ENCODE measurements around the gene MAP7D1. TPM values are rescaled to one million over a fixed set of nuclear protein-coding genes. Genes with fewer than 3 reads are reported as not detected.

The MAP7D1 gene
- total RNA-seq, 1 experiment from 2014 or later = 236 TPM

DNA sequence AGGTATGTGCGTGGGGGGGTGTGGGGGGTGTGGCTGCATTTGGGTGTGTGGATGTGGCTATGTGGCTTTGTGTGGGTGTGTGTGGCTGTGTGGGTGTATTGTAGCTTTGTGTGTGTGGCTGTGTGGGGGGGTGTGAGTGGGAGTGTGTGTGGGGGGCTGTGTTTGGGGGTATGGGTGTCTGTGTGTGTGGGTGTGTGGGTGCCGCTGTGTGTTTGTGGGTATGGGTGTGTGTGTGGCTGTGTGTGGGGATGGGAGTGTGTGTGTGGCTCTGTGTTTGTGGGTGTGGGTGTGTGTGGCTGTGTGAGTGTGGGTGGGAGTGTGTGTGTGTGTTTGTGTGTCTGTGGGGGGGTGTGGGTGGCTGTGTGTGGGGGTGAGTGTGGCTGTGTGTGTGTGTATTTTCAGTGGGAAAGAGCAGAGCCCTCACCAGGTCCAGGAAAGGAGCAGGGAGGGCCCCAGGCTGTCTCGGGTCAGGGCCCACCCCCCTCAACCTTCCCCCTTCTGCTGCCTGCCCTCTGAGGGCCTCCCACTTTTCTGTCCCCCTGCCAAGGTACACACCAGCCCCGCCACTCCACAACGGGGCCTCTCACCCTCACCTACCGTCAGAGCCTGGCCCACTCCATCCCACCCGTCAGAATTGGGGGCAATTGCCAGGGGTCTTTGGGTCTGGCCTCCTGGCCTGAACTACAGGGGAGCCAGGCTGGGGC, 29.0 kb upstream of the MAP7D1 start:
- DNase-seq (ENCODE audit: low read depth) = no peak

DNA sequence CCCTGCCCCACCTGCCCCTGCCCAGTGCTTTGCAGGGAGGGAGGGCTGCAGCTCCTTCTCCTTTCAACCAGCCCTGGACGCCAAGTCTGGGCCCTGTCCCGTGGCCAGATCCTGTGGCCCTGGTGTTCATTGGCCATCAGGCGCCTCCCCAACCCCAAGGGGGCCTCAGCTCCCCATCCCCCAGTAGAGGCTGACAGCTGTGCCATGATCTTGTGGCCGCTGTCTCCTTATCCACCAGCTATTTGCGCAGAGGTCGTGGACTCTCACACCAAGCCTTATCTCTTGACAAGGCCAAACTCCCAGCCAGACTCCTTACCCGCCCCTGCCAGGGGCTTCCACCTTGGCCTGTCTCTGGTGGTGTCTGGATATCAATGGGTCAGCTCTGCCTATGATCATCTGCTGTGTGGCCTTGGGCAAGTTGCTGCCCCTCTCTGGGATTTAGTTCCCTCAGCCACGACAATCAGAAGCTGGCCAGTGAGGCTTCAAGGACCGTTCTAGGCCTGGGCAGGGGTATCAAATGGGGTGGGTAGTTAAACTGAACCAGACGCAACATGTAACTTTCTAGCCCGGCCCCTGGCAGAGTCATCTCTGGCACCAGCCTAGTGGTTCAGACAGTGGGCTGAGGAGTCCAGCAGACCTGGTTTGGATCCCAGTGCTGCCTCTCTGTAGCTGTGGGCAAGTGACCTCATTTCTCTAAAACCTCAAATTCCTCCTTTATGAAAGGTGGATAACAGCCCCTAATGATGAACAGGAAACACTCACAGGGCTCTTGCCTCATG, 27.6 kb upstream of the MAP7D1 start:
- peak; percentile 89 for DNase-seq (ENCODE audit: low read depth)

DNA sequence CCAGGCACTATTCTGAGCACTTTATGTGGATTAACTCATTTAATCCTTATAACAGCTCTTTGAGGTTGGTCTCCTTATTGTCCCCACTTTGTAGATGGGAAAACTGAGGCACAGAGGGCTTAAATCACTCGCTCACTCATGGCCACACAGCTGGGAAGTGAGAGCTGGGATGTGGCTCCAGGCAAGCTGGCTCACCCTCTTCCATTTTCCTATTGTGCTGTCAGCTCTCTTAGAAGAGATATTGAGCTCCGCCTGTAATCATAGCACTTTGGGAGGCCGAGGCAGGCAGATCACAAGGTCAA, 27.1 kb upstream of the MAP7D1 start:
- DNase-seq (ENCODE audit: low read depth) = no peak

DNA sequence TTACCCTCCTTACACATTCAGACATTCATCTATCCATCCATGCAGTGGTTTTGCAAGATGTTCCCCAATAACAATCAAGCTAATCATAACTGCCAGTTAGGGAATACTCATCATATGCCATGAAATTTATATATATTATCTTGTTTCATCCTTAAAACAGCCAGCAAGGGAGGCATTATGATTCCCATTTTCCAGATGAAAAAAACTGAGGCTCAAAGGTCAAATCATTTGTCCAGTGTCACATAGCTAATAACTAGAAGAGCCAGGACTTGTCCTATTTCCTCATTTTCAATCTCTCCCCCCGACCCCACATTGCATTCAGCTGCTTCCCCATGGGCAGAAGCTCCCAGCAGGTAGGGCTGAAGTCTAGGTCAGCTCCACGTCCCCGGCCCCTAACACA, 23.9 kb upstream of the MAP7D1 start:
- no peak for DNase-seq (ENCODE audit: low read depth)

DNA sequence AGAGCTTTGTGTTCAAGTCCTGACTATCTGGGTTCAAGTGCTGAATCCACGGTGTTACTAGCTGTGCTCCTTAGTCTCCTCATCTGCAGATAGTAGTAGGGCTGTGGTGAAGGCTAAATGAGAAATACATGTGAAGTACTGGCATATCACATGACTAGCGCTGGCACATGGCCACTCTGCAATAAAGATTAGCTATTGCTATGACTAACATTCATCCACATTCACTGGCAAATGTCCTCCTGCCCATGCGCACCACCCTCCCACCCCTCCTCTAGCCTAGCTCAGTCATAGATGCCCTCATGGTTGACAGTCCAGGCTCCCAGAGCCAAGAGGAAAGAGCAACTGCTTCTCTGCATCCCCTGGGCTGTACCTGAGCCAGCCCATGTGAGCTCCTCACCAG, 22.5 kb upstream of the MAP7D1 start:
- peak; percentile 97 for DNase-seq (ENCODE audit: low read depth)

DNA sequence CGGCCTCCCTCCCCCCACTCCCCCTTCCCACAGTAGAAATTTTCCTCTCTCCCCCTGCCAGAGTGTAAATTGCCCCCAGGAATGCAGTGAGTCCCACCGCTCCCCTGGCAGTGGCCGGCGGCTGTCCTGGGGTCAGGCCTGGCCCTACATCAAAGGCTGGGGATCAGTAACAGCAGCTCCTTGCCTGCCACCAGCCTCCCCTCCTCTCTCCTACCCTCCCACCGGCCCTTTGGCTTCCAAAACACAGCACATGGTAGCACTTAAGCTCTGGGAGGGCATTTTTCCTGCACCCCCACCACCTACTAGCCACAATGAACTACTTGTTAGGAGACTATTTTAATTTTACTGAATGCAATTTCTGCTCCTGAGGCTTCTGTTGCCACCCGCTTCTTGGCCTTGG, 21.9 kb upstream of the MAP7D1 start:
- no peak for DNase-seq (ENCODE audit: low read depth)

DNA sequence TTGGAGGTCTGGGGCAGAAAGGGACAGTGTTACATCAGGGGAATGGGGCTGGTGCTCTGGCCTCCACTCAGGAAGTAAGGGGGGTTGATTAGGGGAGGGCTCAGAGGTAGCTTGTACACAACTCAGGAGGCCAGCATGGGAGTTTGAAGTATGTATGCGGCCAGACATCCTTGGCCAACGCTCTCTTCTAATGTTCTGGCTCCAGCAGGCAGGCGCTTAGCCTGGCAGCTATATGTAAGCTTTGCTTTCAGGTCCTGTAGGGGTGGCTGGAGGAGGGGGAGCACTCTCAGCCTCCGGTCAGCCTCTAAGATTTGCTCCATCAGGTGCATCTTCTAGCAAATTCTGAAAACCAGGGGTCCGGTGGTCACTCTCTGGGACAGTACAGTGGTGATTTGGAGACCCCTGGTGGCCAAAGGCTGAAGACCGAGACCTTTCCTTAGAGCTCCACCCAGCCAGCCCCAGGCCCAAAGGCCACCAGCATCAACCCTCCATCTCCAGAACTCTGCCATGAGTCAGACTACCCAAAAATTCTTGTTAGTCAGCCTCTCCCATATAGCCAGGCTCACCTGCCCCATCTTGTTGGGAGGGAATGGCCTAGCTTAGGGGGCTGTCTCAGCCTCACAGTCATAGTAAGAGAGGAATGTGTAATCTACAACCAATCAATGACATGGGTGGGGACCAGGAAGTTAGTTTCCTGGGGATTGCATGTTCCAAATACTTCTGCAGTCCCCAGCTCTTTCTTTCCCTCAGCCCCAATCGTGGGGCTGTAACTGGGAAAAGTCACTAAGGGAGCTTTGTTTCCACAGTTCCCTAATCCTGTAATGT, 21.2 kb upstream of the MAP7D1 start:
- DNase-seq (ENCODE audit: low read depth) = peak; percentile 75

DNA sequence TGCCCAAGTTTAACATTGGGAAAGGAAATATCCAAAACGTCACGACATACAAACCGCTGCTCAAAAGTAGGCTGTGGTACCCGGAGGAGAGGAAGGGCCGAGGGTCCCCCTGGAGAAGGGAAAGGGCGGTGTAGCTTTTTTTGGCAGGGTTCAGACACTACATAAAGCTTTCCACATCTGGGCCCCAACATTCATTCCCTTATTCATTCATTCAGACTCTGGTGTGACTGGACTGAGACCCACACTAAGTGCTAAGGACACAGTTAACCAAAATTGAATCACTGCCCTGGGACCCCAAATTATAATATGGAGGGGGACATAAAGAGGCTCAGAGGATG, 20.7 kb upstream of the MAP7D1 start:
- DNase-seq (ENCODE audit: low read depth) = no peak

DNA sequence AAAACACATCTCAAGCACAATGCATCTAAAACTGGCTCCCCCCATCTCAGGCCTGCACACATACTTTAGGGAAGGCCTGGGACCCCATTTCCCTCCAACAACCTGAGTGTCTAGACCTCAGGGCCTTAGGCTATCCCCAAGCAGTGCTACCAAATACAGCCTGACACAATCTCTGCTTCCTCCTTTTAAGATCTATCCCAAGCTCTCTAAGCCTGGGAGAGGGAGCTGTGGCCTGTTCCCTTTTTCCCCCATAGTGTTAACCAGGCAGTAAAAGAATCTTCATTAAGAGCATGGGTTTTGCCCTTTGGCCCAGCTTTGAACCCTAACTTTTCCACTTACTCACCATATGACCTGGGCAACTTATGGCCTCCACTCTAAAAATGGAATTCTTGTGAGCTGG, 20.2 kb upstream of the MAP7D1 start:
- DNase-seq (ENCODE audit: low read depth) = no peak

DNA sequence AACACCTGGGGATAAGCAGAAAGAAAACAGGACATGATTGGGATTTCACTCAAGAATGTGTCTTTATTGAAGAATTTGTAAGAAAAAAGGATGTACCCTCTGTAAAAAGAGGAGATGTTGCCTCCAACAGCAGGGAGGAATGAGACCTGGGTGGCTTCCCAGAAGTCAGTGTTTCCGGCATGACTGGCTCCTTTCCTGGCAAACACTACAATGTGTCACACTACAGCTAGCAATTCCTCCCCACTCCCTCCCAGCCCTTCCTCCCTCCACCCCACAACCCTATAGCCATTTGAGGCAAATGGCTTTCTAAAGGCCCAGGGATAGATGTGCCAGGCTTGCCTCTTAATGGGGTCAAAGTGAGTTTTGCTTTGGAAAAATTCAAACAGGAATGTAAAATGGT, 19.4 kb upstream of the MAP7D1 start:
- DNase-seq (ENCODE audit: low read depth) = peak; percentile 85

DNA sequence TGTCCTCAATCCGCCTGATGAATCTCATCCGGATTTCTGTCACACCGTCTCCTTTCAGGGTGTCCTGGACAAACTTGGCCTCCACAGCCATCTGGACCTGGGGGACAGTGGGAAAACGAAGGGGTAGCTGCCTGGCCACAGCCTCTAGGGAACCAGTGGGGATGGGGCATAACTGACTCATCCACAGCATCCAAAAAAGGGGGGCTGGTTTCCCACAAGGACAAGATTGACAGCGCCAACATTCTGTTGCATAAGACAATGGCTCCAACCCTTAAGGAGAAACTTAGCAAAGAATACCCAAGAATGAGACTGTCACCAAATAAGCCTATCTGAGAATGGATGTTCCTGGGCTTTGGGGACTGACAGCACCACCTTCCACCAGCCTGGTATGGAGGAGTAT, 18.7 kb upstream of the MAP7D1 start:
- no peak for DNase-seq (ENCODE audit: low read depth)

DNA sequence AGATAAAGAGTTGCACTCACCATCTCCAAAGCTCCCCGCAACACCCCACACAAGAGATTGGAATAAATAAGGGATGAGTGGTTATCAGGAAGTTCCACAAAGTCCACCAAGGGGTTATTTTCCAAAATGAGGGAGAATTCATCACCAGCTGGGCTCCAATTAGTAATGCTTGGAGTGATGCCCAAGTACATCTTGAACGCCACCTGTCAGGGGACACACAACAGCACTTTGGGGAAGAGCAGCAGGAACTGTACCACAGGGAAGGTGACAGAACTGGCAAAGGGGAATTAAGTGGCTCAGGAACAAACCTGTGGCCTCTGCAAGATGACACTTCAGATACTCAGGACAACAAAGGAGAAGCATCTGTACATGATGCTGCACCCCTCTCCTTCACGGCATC, 18.2 kb upstream of the MAP7D1 start:
- no peak for DNase-seq (ENCODE audit: low read depth)

DNA sequence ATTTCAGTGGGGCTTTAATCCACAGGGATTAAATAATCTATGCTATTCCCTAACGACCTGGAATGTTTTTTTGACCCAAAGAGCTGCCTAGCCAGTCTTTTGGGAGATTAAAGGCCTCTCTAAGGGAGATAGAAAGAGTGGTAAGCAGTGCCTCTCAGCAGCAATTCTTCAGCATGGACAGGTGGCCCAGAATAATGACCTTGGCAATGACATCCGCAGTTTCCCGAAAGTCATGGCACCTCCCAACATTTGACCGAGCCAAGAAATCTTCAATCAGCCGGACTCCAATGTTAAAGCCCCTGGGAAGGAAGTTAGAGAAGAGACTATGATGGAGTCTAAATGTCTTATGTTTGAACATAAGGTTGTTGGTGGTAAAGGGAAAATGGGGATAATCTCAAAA, 16.4 kb upstream of the MAP7D1 start:
- no peak for DNase-seq (ENCODE audit: low read depth)

DNA sequence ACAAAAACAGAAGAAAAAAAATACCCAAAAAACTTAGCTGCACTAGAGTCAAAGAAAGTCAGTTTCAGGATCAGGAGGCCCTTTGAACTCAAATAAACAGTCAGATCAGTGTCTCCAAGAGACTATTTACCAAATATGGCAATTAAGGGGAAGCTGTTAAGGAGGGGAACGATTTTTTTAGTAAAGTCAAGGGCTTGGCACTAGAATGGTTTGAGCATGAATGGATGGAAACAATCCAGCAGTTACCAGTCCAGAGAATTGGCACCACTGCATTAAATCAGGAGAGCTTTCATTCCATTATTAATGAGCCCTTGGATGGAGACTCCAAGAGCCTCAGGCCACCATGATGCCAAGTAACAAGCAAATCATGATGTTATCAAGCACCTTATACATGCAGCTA, 13.8 kb upstream of the MAP7D1 start:
- DNase-seq (ENCODE audit: low read depth) = no peak

DNA sequence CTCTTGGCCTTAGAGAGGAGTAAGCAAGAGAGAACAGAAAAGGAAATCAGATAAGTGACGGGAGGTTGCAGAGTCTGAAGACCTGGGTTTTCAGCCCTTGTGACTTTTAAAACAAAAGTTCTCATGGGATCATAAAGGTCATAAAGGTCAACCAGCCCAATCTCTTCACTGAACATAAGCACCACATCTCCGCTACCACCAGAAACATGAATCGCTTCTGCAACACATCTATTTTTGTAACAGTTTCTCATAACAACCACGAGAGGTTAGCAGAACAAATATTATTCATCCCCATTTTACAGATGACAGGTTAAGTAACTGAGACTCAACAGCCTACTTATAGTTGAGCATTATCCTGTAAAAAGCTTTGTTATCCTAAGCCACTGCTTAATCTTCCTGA, 12.5 kb upstream of the MAP7D1 start:
- no peak for DNase-seq (ENCODE audit: low read depth)

DNA sequence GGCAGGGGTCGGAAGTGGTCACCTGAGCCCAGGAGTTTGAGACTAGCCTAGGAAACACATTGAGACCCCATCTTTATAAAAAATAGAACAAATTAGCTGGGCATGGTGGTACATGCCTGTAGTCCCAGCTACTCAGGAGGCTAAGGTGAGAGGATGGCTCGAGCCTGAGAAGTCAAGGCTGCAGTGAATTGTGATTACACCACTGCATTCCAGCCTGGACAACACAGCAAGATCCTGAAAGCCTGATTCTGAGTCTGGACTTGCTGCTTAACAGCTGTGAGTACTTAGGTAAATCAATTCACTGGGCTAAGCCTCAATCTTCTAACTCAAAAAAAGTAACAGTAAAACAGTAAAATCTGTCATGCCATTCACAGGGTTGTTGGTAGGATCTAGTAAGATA, 11.5 kb upstream of the MAP7D1 start:
- no peak for DNase-seq (ENCODE audit: low read depth)

DNA sequence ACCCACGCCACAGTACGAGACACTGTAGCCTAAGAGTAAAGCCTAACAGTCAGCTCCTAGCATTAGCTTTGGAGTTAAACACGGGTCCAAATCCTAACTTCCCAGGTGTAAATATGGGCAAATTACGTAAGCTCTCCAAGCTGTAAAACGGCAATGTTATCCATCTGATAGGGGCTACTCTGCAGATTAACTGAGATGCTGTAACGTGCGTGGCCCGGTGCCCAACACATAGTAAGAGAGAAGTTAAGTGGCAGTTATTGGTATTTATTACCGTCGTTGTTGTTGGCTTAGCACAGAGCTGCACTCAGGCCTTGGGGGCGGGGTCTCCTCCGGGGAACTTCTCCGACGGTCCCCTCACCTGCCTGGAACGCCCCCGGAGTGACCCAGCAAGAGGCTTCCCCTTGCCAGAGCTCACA, 7.1 kb upstream of the MAP7D1 start:
- no peak for DNase-seq (ENCODE audit: low read depth)

DNA sequence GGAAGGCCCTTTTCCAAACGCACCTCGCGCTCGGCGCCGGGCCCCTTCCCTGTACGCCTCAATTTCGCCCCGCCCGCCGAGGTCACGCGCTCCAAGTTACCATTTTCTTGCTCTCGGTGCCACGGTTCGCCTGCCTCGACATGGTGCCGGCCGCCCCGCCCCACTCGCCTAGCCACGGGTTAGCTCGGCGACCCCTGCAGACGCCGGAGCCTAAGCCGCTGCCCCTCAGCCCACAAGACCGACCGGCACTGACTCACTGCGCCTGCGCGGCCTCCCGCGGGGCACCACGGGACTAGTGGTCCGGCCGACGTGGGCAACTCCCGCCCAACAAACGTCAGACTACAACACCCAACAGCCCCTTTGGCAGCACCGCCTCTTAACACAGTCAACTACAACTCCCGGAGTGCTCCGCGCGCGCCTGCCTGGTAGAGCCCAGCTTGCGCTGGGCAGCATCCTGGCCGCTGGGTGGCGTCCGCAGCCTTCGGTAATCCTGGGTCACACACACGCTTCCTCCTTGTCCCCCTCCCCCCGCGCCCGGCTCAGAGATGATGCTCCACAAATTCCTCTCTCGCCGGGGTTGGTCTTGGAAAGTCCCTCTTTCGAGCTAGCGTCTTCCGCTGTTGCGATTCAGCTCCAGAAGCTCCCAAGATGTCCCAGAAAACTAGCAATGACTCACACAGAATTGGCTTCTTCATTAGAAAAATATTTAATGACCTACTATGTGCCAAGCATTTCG, 6.6 kb upstream of the MAP7D1 start, which contains the start of gene TRAPPC3:
Gene TRAPPC3, minus strand, starts transcription at position 250 of the 736 bp plus-strand sequence. Its CDS starts 108 bp downstream, at position 142.
- peak; percentile 100 for DNase-seq (ENCODE audit: low read depth)

DNA sequence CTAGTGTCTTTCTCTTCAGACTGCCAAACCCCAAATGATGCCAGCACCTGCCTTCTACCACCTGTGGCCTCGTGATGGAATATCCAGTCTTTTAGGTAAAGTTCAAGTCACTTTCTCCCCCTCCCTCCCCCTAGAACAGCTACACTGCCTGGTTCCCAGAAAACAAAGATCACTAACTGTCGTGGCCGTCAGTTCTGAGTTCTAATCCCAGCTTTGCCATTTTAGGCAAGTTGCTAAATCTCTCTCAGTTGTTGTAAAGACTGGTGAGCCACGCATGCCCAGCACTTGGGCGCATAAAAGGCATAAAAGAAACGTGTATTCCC, 6.0 kb upstream of the MAP7D1 start:
- DNase-seq (ENCODE audit: low read depth) = no peak

DNA sequence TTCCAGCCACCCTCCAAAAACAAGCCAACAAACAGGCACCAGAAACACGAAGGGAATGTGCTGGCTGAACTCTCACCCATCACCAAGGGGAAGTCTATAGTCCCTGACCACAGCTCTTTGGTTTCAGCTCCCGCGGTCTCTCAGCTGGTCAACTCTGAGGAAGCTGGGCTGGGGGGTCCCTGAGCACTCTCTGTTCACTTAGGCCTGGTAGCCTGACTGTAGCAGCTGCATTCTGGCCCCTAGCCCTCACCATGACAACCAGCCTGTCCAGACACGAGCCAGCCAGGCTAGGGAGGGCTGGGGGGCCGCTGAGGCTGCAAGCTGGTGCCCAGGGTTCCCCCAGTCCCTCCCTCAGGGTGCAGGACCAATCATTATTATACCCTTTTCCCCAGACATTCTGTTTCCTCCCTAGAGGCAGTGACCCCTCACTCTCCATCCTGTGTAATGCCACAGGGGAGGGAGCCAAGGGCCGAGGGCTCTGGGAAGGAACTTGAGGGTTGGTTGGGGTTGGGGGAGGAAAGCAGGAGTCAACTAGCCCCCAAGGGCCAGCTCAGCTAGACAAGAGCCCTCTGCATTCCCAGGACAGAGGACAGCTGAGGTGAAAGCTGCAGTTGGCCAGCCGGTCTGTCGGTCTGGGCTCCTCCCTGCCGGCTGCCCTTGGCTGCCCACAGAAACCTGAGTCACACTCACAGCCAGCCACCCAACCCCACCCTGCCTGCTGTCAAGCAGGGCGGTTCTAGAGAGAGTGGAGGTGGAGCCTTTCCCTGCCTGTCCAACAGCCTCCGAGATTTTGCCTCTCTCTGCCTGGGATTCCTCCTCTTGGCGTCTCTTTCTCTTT, 5.4 kb upstream of the MAP7D1 start:
- DNase-seq (ENCODE audit: low read depth) = peak; percentile 98

DNA sequence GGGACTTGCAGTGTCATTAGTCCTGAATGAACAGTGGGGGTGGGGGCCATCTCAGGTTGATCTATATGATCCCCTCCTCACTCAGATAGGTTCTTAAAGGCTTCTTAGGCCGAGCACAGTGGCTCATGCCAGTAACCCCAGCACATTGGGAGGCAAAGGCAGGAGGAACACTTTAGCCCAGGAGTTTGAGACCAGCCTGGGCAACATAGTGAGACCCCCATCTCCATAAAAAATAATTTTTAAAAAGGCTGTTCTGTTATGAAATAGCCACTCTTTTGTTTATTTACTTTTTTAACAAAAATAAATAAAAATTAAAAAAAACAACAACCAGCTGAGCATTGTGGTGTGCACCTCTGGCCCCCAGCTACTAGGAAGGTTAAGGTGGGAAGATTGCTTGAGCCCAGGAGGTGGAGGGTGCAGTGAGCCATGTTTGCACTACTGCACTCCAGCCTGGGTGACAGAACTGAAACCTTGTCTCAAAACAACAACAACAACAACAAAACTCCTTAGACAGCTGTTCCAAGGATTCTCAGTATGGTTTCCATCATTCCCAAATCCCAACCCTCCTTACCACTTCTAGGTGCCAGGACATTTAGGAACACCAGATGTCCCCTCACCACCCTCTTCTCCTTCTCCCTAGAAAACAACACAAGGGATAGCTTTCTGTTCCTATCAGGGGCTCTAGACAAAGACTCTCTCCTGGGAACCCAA, 4.7 kb upstream of the MAP7D1 start:
- no peak for DNase-seq (ENCODE audit: low read depth)
